ENCODE measurements around the gene ARTN. TPM values are rescaled to one million over a fixed set of nuclear protein-coding genes. Genes with fewer than 3 reads are reported as not detected.

Gene ARTN
- 0.49 TPM for total RNA-seq
- long read RNA-seq = 0 reads

GRCh38 chr1:43933386-43934100, at the start of gene ARTN:
ARTN (plus strand) TSS chr1:43933801; CDS start chr1:43935657, 1,856 bp downstream.
- intact Hi-C loops (cut with DNase I) = loop anchor here (1.0 to 10.0 kb wide), 4 partner anchors 51 to 405 kb away; no protein-coding TSS in a partner anchor
- DNase-seq (ENCODE audit: missing footprints) = no peak
- no peak for ATAC-seq

GRCh38 chr1:43885279-43885801, 48.3 kb upstream of the ARTN start:
- intact Hi-C loops (cut with DNase I) = no loop called here
- no peak for ATAC-seq
- no peak for DNase-seq (ENCODE audit: missing footprints)

- ATAC-seq = no peak
- no peak for DNase-seq (ENCODE audit: missing footprints)
- intact Hi-C loops (cut with DNase I) = no loop called here
These were observed 45.9 kb upstream of the ARTN start for GRCh38 chr1:43887748-43888147.

- intact Hi-C loops (cut with DNase I) = no loop called here
- DNase-seq (ENCODE audit: missing footprints) (no peak), ATAC-seq (no peak)
These were observed 42.8 kb upstream of the ARTN start for GRCh38 chr1:43890815-43891214.

GRCh38 chr1:43893006-43893405, 40.6 kb upstream of the ARTN start:
- no peak for ATAC-seq
- intact Hi-C loops (cut with DNase I) = no loop called here
- no peak for DNase-seq (ENCODE audit: missing footprints)

GRCh38 chr1:43898981-43899380, 34.6 kb upstream of the ARTN start:
- ATAC-seq (no peak), DNase-seq (ENCODE audit: missing footprints) (no peak)
- intact Hi-C loops (cut with DNase I) = no loop called here

GRCh38 chr1:43900386-43900785, 33.2 kb upstream of the ARTN start:
- DNase-seq (ENCODE audit: missing footprints) = no peak
- intact Hi-C loops (cut with DNase I) = no loop called here
- no peak for ATAC-seq

GRCh38 chr1:43901196-43901961, 32.2 kb upstream of the ARTN start:
- ATAC-seq (no peak), DNase-seq (ENCODE audit: missing footprints) (no peak)
- intact Hi-C loops (cut with DNase I) = no loop called here

GRCh38 chr1:43902058-43902831, 31.4 kb upstream of the ARTN start:
- ATAC-seq = no peak
- intact Hi-C loops (cut with DNase I) = no loop called here

GRCh38 chr1:43904660-43905551, 28.7 kb upstream of the ARTN start:
- DNase-seq (ENCODE audit: missing footprints) (no peak), ATAC-seq (no peak)
- intact Hi-C loops (cut with DNase I) = no loop called here

More at GRCh38 chr1:43902058-43902831, 31.4 kb upstream of the ARTN start:
- DNase-seq (ENCODE audit: missing footprints) = no peak

- intact Hi-C loops (cut with DNase I) = no loop called here
- no peak for DNase-seq (ENCODE audit: missing footprints)
- no peak for ATAC-seq
These were observed 25.4 kb upstream of the ARTN start for GRCh38 chr1:43908226-43908625.

GRCh38 chr1:43908858-43909257, 24.7 kb upstream of the ARTN start:
- ATAC-seq = no peak
- intact Hi-C loops (cut with DNase I) = no loop called here

GRCh38 chr1:43910343-43910742, 23.3 kb upstream of the ARTN start:
- ATAC-seq (no peak), DNase-seq (ENCODE audit: missing footprints) (no peak)
- intact Hi-C loops (cut with DNase I) = no loop called here

More at GRCh38 chr1:43908858-43909257, 24.7 kb upstream of the ARTN start:
- no peak for DNase-seq (ENCODE audit: missing footprints)

GRCh38 chr1:43912607-43913006, 21.0 kb upstream of the ARTN start:
- ATAC-seq (peak; percentile 20), DNase-seq (ENCODE audit: missing footprints) (no peak)
- intact Hi-C loops (cut with DNase I) = no loop called here

GRCh38 chr1:43913051-43913501, 20.5 kb upstream of the ARTN start:
- intact Hi-C loops (cut with DNase I) = no loop called here
- DNase-seq (ENCODE audit: missing footprints) = no peak
- ATAC-seq = no peak

- intact Hi-C loops (cut with DNase I) = no loop called here
- DNase-seq (ENCODE audit: missing footprints) = no peak
- ATAC-seq = no peak
These were observed 19.8 kb upstream of the ARTN start for GRCh38 chr1:43913666-43914360.
